COR-L47 (cell line): ENCODE data around the gene NFIB.

ENCODE experiments used
- DNase-seq: peaks from one replicate; lab custom pipeline; 2025; lab: John Stamatoyannopoulos, UW

The NFIB gene

DNA sequence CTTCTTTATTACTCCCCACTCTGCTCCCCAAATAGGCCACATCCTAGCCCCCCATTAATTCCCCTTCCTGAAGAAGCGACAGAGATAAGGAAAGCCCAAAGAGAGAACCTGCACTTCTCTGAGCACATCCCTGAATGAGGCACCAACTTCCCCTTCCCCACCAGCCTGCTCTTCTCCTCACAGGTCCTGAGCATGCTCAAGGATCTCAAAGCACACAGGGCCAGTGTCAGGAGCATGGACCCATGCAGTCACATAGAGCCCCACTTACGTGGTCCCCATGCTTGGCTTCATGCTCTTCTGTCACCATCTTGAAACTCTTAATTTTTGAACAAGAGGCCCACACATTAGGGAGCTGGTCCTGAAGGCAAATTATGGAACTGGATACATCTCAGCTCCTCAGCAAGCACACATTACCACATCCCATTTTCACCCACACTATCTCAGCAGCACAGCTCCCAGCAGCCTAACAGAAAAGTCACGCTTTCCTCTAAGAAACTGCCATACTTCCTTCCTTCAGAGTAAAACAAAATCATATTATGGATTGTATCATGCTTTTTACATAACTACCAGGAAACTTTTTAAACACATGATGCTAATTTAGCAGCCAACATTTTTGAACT is 99.8 kb downstream of the NFIB start:
- no peak for DNase-seq

- DNase-seq: no peak
Measured at GRCh38 chr9:14213504-14213903, 100.4 kb downstream of the NFIB start.

DNA sequence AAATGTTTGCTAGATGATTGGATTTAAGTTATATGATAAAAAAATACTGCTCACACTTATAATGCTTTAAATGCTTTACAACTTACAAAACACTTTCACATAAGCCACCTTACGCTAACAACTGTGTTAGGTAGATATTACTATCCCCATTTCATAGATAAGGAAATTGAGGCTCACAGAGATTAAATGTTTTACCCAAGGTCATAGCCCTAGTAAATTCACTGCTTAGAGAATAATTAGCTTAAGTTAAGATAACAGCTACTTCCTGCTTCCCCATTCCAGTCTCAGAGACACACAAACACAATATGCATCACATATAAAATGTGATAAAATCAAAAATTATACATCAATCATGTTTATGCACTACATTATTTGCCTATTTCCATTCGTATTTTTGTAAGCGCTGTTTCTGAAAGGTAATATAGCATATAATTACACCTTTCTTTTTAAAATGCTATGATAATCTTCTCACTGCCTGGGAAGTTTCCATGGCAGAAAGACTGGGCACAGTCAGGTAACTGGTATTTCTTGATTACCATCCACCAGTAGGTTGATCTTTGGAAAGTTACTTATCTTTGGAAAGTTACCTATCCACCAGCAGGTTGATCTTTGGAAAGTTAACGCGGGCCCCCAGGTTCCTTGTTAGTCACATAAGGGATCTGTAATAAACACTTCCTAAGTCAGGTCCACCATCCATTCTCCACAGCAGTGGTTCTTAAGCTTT is 101.1 kb downstream of the NFIB start:
- no peak for DNase-seq

DNA sequence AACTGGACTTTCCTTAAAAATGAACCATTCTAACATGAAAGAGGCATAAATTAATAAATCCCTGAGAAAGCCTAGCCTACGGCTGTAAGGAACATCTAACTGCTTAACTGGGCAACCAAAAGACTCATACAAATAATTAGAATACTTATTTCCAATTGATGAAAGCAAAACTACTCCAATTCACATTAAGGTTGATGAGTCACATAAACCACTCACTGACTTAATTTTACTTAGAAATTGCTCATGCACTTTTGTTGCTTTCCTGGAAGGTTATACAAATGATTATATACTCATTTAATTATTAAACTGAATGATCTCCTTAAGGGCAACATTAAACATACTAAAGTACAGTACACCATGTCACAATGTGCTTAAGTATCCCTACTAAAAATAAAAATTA is 101.9 kb downstream of the NFIB start:
- DNase-seq: no peak

DNA sequence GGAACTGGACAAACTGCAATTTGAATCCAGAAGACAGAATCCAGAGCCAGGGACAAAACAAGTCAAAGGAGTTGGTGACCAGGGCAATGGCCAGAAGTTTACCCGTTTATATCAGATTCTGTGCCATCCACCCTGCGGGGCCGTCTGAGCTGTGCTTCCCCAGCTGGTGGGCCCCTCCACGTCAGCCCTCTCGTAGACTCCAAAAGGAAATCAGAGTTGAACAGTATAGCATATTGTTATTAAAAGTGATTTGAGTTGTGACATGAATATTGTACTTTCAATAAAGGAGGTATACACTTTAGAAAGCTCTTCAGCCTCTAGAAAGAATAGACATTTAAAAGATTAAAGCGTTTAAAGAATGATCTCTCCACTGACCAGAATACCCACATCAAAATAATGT is 102.4 kb downstream of the NFIB start:
- DNase-seq: no peak

- no peak for DNase-seq
Measured at GRCh38 chr9:14210428-14210827, 103.5 kb downstream of the NFIB start.

DNA sequence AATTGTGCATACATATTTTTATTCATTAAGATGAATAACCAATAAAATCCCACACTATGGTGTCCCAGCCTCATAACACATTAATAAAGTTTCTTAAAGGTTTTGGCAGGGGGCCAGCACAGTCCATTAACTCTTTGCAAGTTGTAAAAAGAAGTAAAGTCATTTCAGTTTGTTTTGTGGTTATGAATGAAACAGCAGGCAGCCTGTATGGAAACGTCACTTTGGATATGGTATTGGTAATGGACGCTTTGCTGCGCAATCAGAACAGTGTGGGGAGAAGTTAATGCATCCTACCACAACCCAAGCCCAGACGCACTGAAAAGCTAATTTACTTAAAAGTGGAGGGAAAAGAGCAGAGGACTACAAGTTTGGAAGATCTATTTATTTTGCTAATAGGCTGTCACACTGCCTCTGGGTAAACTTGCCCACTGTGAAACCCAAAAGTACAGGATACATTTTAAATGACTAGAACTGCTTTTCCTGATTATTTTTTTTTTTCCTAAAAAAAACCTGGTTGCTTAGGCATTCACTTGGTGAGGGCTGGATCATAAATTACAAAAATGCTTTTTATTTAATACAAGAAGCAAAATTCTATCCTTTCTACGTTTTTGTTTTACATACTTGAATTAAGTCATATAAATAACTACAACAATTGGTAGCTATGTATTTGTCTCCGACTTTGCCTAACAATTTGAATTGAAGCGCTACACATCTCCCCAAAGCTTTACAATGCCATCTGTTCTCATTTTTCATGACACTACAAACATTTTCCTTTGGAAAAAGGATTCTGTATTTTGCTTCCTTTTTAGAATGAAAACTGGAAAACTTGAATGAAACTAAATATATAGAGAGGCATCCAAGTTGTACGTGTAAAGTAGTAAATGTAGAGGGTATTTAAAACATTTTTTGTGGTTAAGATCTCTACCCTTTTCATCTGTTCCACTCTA is 104.3 kb downstream of the NFIB start:
- no peak for DNase-seq

- no peak for DNase-seq
Measured at GRCh38 chr9:14207352-14207995, 106.5 kb downstream of the NFIB start.

GRCh38 chr9:14205463-14205862 is 108.5 kb downstream of the NFIB start:
- no peak for DNase-seq

DNA sequence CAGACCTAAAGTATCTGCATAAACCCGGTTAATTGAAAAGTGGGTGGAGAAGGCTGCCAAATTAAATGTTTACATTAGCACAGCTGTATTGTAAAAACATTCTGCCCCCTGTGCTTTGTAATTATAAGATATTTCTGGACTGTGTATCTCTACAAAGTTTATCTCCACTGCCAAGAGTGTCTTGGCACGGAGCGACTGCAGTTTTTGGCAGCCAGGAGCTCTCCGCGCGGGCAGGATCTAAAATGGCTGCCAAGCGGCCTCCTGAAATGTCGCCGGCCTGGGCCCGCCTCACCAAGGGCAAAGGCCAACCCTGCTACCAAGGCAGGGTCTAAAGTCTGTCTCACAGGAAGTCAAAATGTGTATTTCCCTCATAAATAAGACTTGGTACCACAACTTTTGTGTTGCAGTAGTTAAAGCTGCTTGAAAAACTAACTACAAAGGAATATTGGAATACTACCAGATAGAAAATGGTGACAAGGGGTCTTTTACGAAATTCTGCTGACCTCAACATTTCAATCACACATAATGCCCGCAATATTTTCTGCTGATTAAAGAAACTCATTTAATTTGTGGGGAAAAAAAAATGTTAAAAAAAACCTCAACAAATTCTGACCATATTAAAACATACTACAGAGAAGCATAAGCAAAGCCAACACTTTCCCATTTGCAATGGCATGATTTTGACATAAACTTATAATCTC is 110.4 kb downstream of the NFIB start:
- peak; percentile 83 for DNase-seq

- peak; percentile 61 for DNase-seq
Measured at GRCh38 chr9:14198841-14199455, 115.0 kb downstream of the NFIB start.

- no peak for DNase-seq
Measured at GRCh38 chr9:14198047-14198840, 115.7 kb downstream of the NFIB start.

DNA sequence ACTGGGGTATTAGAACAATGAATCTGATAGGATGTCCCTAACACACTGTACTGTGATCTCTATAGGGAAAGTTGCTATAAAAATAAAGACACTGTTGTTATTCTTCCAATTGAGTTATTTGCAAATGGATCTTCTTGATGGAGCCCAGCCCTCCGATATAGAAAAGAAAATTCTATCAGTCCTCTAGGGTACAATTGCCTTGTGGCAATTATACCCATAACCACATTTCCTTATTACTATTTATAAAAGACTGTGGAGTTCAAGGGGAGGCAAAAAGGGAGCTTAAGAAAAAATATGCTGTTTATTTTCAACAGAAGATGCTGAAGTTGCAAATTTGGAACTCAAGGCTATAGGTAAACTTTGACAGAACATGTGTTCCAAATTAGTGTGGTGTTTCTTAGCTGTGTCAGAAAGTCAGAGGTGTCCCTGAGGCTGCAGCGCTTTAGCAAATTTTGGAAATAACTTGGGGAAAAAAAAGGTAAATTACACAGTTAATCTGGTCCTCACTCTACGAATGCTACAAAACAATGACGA is 116.5 kb downstream of the NFIB start:
- DNase-seq: no peak

GRCh38 chr9:14193328-14193990 is 120.5 kb downstream of the NFIB start:
- DNase-seq: no peak

DNA sequence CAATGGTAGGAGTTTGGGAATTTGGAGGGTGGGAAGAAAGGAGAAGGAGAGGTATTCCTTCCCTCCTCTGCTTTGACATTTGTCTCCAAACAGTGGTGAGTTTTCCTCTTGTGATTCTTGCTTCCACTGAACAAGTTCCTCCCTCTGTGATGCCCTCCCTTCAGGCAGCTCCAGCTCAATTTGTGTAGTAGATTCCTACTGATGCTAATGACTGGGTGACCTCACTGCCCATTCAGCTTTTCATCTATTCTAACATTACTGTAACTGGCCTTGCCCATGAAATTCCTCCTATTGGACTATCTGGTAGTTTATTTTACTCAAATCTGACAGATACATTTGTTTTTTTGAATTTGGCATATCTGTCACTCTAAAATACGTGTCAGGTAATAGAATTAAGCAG is 121.4 kb downstream of the NFIB start:
- no peak for DNase-seq

DNA sequence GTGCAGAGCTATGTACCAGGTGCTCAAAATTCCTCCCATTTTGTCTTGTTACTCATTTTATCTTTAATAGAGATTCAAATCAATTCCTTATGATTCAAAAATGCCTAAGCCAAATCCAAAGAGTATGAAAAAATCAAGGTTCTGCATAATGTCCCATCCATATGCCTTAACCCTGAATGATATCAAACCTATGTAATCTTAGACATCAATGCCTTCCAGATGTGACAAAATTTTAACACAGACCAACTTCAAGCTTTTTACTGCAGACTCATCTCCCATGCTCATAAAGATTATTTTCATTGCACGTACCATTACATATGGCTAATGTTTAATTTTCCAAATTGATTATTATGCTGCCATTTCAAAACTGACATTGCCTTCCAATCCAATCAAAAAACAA is 122.4 kb downstream of the NFIB start:
- no peak for DNase-seq

- DNase-seq: no peak
Measured at GRCh38 chr9:14190240-14190639, 123.7 kb downstream of the NFIB start.

- no peak for DNase-seq
Measured at GRCh38 chr9:14189578-14189977, 124.4 kb downstream of the NFIB start.

DNA sequence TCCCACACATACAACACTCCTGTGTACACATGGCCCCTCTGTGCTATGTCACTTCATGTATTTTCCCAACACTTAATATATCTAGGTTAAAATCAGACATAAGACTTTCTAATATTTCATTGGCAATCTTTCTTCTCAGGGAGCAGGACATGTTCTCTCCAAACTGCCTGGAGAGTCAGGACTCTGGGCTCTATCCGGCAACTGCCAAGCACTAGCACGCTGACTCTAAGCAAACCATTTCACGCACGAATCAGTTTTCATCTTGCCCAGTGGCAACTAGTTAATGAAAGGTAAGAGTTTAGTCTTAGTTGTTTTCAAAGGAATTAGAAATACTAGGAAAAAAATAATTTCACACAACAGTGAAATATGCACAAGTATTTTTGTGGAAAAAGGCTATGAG is 124.8 kb downstream of the NFIB start:
- no peak for DNase-seq

- DNase-seq: no peak
Measured at GRCh38 chr9:14188538-14188937, 125.4 kb downstream of the NFIB start.
